Fibroblast of the aortic adventitia (primary cell): ENCODE measurements around the gene HAT1. TPM values are rescaled to one million over a fixed set of nuclear protein-coding genes. Genes with fewer than 3 reads are reported as not detected.

Source experiments
- DNase-seq: peaks from one replicate; pipeline ENCODE4 v3.0.0-alpha.2; 2010; ENCODE audit warnings: low read depth
- H3K4me3 ChIP-seq: 2 replicates; pipeline ENCODE4 v1.5.1; 2011; ENCODE audit warnings: low read depth, mild to moderate bottlenecking, control low read depth, low read length, moderate library complexity
- CTCF ChIP-seq: IDR thresholded peaks from 2 replicates; pipeline ENCODE4 v1.5.1; 2011; ENCODE audit warnings: mild to moderate bottlenecking, low read length, control low read depth, inconsistent platforms; ENCODE audit not compliant: insufficient read depth
- total RNA-seq: library from RNA; depleted of rRNA; stranded (reverse); fragments of >200 nt; gene quantifications from 2 replicates; pipeline ENCODE4 v1.2.3, GENCODE V29; 2012; ENCODE audit warnings: low replicate concordance

The HAT1 gene
- total RNA-seq, 1 donor = 81.4 TPM

GRCh38 chr2:172021074-172021931 is 99.0 kb downstream of the HAT1 start:
- no peak for TF ChIP-seq CTCF
- no peak for DNase-seq
- H3K4me3 ChIP-seq = no peak overlapping the region

- DNase-seq = peak; percentile 52
- H3K4me3 ChIP-seq = no peak overlapping the region
- no peak for TF ChIP-seq CTCF
These were observed 99.7 kb downstream of the HAT1 start for GRCh38 chr2:172021955-172022354.

- DNase-seq = peak; percentile 22
- no peak for TF ChIP-seq CTCF
- H3K4me3 ChIP-seq = no peak overlapping the region
These were observed 109.3 kb downstream of the HAT1 start for GRCh38 chr2:172031536-172031935.

Other genes starting within 250 kb of the HAT1 start
- 112 and 218 TPM in 2 replicates for gene DYNC1I2, start 235.0 kb upstream of the HAT1 start, total RNA-seq
- gene SLC25A12, start 28.2 kb upstream of the HAT1 start, total RNA-seq = 17.1 and 23.0 TPM in 2 replicates
- 4.0 and 14.3 TPM in 2 replicates for gene METAP1D, start 77.5 kb downstream of the HAT1 start, total RNA-seq
- gene DLX1, start 163.0 kb downstream of the HAT1 start, total RNA-seq = 0.41 and 0.99 TPM in 2 replicates
- 0.72 TPM in 1 of 2 replicates, not detected in the other for gene DLX2, start 180.4 kb downstream of the HAT1 start, total RNA-seq